H1 (cell line): Measurements from ENCODE around the gene FARP2. TPM values are rescaled to one million over a fixed set of nuclear protein-coding genes. Genes with fewer than 3 reads are reported as not detected.

ENCODE experiments used
- ATF3 ChIP-seq: IDR thresholded peaks from 2 replicates; pipeline ENCODE4 v1.6.1; 2011; ENCODE audit warnings: low read depth, mild to moderate bottlenecking, low read length; ENCODE audit not compliant: insufficient read depth
- CHD7 ChIP-seq: fragments of 300-600 bp; sonication (generic); IDR thresholded peaks from 2 replicates; pipeline ENCODE4 v1.7.1; 2012; ENCODE audit warnings: low read length, moderate library complexity, mild to moderate bottlenecking, inconsistent platforms; ENCODE audit not compliant: insufficient replicate concordance
- GTF2F1 ChIP-seq: IDR thresholded peaks from 2 replicates; pipeline ENCODE4 v1.6.1; 2012; ENCODE audit warnings: low read depth, low read length, improper control_type of control experiment, borderline replicate concordance
- HDAC2 ChIP-seq, 2 experiments: fragments of 300-600 bp in 1 of 2; sonication (generic) in 1 of 2; IDR thresholded peaks; 2 replicates each; pipeline ENCODE4 v1.6.1; 2011 to 2012; ENCODE audit warnings: low read depth in 2 of 2, low read length in 2 of 2, mild to moderate bottlenecking in 2 of 2, moderate library complexity in 2 of 2, borderline replicate concordance in 1 of 2, inconsistent platforms in 1 of 2
- RBBP5 ChIP-seq: IDR thresholded peaks from 2 replicates; pipeline ENCODE4 v1.7.1; 2012; ENCODE audit warnings: low read depth, mild to moderate bottlenecking, inconsistent platforms, low read length, moderate library complexity, borderline replicate concordance
- SIN3A ChIP-seq, 2 experiments: IDR thresholded peaks in 1 of 2; conservative IDR thresholded peaks in 1 of 2; 2 replicates each; pipeline ENCODE4 v1.6.1; 2011 to 2012; ENCODE audit warnings: low read length in 2 of 2, improper control_type of control experiment in 1 of 2, low read depth in 1 of 2, mild to moderate bottlenecking in 1 of 2
- polyA plus RNA-seq, 7 experiments: library from polyadenylated mRNA; depleted of rRNA in 3 of 7; stranded (reverse) in 5 of 7; unstranded in 2 of 7; fragments of >200 nt in 5 of 7; fragments of 200-250 nt in 2 of 7; gene quantifications; 1 replicate in 5 of 7; 2 replicates in 1 of 7; 4 replicates in 1 of 7; pipeline versions ENCODE4 v1.2.1 to v1.2.3, GENCODE V29; 2011 to 2013; ENCODE audit warnings: missing spikeins in 2 of 7, mixed read lengths in 2 of 7
- total RNA-seq: library from RNA; stranded (reverse); fragmentation: NEBNext Ultra II Directional; extraction: Animal tissue kit (Norgen Biotek cat#: 25700); gene quantifications from 2 replicates; pipeline ENCODE4 v1.2.1, GENCODE V29; 2021

The FARP2 gene
- total and polyA plus RNA-seq, 2 of the 8 experiments (the other 6 are each of a cell fraction or from before 2014, with no cell fraction given) = 12.4 to 33.4 TPM

GRCh38 chr2:241508240-241509154, 152.4 kb downstream of the FARP2 start, which contains the start of gene STK25 (continued):
- TF ChIP-seq CHD7 (no peak), RBBP5 (0 out of 2 replicates have a peak, but pooled peaks have one; percentile 59), ATF3 (peak; percentile 88), GTF2F1 (peak; percentile 67; the same call in 1 of the 2 replicates), SIN3A (conservative IDR thresholded peaks at IDR 0.05 in 1 of 2, IDR thresholded peaks at IDR 0.05 in 1 of 2; ENCODE audit: low read depth in 1 of 2, low read length in 2 of 2) (no peak; a peak in 1 of 4 replicates), HDAC2 (IDR thresholded peaks at IDR 0.05; ENCODE audit: borderline replicate concordance in 1 of 2, low read depth in 2 of 2, low read length in 2 of 2) (peak in 1 of 2 experiments; percentile 90; a peak in 2 of 4 replicates)
